Hematopoietic multipotent progenitor cell treated with erythropoietin and hydrocortisone succinate and interleukin-3 and kit ligand, for 4 days (in vitro differentiated cells): ENCODE results near the gene TUBA4A.
"Not testable (repeated sequence)": the region's sequence is repeated elsewhere in the genome, so short reads cannot be mapped to it uniquely, and the experiment has no call there.

ENCODE experiments used
- DNase-seq: peaks from one replicate; pipeline ENCODE4 v3.0.0-alpha.2; 2015

Gene TUBA4A

GRCh38 chr2:219266886-219267285 is 13.2 kb upstream of the TUBA4A start:
- no peak for DNase-seq

GRCh38 chr2:219266232-219266631 is 12.5 kb upstream of the TUBA4A start:
- DNase-seq: no peak

GRCh38 chr2:219261024-219261855 is 7.5 kb upstream of the TUBA4A start:
- DNase-seq: peak; percentile 49

- not testable (repeated sequence) for DNase-seq
Measured at GRCh38 chr2:219258942-219259341, 5.2 kb upstream of the TUBA4A start.

- DNase-seq: peak; percentile 71
Measured at GRCh38 chr2:219254590-219255201, 978 bp upstream of the TUBA4A start.

- DNase-seq: peak; percentile 52
Measured at GRCh38 chr2:219252900-219253752, 592 bp downstream of the TUBA4A start, which contains the start of gene TUBA4B. TUBA4B (plus strand) TSS chr2:219253243; CDS start chr2:219253408, 165 bp downstream.

GRCh38 chr2:219252570-219252899 is 1.2 kb downstream of the TUBA4A start:
- no peak for DNase-seq

- DNase-seq: no peak
Measured at GRCh38 chr2:219252084-219252483, 1.6 kb downstream of the TUBA4A start.

- peak; percentile 50 for DNase-seq
Measured at GRCh38 chr2:219251656-219252055, 2.1 kb downstream of the TUBA4A start.

GRCh38 chr2:219250049-219250781 is 3.5 kb downstream of the TUBA4A start:
- DNase-seq: peak; percentile 44

GRCh38 chr2:219249203-219249980 is 4.3 kb downstream of the TUBA4A start:
- DNase-seq: peak; percentile 74

- DNase-seq: no peak
Measured at GRCh38 chr2:219248845-219249202, 4.9 kb downstream of the TUBA4A start.

- peak; percentile 79 for DNase-seq
Measured at GRCh38 chr2:219247678-219248642, 5.8 kb downstream of the TUBA4A start.

- DNase-seq: no peak
Measured at GRCh38 chr2:219246559-219246958, 7.2 kb downstream of the TUBA4A start.

- DNase-seq: no peak
Measured at GRCh38 chr2:219245899-219246230, 7.9 kb downstream of the TUBA4A start.

- peak; percentile 95 for DNase-seq
Measured at GRCh38 chr2:219245148-219245898, 8.4 kb downstream of the TUBA4A start, which contains the start of the genes GLB1L and STK16. GLB1L (minus strand) TSS chr2:219245444; CDS start chr2:219243573, 1,871 bp downstream. STK16 (plus strand) TSS chr2:219245479; CDS start chr2:219246000, 521 bp downstream.

GRCh38 chr2:219244789-219245147 is 8.9 kb downstream of the TUBA4A start:
- no peak for DNase-seq

- DNase-seq: peak; percentile 63
Measured at GRCh38 chr2:219243291-219243761, 10.4 kb downstream of the TUBA4A start.

- DNase-seq: no peak
Measured at GRCh38 chr2:219234331-219234730, 19.4 kb downstream of the TUBA4A start.

- peak; percentile 68 for DNase-seq
Measured at GRCh38 chr2:219230059-219230540, 23.6 kb downstream of the TUBA4A start.
